Mucosa of gallbladder (tissue), 1 donor: Measurements from ENCODE around the gene EOLA1. TPM values are rescaled to one million over a fixed set of nuclear protein-coding genes. Genes with fewer than 3 reads are reported as not detected.
"Not testable (repeated sequence)": the region's sequence is repeated elsewhere in the genome, so short reads cannot be mapped to it uniquely, and the experiment has no call there.

ENCODE experiments used
- DNase-seq: peaks from one replicate; pipeline ENCODE4 v3.0.0-alpha.2; 2020; ENCODE audit warnings: low spot score
- total RNA-seq: library from RNA; stranded (reverse); gene quantifications from one replicate; pipeline ENCODE4 v1.2.1, GENCODE V29; 2021
- donor health status: DM: no; HTN: no; CAD: no.

The EOLA1 gene
- total RNA-seq, 1 donor from 2014 or later = 18.6 TPM

DNA sequence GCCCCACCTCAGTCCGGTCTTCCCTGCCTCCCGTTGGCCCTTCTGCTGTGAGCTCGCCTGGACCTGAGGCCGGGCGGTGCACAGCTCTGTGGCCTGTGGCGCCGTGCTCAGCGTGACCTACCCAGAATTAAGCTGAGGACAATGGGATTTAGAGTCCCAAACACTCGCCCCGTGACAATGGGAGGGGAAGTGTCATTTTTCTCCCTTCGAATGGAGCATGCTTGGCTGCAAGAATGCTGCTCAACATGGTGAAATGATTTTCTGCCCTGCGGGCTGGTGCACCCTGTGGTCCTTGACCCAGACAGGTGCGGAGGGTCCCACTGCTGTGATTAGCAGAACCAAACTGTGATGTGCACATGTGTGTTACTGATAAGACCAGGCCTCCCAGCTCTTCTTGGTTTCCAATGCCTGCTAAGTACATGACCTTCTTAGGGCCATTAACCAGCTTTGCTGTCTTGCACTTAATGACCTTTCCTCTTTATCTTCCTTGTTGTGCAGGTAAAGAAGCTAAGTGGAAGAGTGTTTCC lies 772 bp downstream of the EOLA1 start:
- no peak for DNase-seq

DNA sequence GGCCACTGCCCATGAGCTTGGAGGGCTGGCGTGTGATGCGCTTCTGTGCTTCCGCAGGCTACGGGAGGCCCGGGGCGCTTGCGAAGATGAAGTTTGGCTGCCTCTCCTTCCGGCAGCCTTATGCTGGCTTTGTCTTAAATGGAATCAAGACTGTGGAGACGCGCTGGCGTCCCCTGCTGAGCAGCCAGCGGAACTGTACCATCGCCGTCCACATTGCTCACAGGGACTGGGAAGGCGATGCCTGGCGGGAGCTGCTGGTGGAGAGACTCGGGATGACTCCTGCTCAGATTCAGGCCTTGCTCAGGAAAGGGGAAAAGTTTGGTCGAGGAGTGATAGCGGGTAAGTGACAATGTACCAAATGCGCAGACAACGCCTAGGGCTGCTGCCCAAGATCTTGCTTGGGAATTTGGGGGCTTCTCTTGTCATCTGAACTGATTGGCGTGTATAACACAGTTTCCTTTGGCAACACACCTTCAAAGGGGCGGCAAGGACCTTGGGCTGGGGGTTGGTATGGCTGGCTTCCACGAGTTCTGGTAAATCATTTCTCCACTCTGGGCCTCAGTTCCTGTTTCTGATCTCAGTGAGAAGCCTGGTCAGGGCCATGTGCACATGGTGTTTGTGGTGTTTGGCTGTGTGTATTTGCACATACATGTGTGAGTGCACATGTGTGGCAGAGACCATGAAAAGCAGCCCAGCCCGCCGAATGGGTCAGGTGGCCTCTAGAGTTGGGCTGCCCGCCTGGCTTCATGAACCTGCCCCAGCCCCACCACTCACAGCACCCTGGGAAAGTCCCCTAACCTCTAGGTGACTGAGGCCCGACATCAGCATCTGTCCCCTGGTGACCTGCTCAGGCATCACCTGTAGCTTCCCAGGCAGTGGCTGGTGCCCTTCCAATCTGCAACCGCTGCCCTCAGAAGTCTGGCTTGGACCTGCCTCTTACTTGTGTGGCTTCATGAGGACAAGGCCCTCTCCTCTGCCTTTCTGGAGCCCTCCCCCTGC lies 5.0 kb downstream of the EOLA1 start:
- not testable (repeated sequence) for DNase-seq

DNA sequence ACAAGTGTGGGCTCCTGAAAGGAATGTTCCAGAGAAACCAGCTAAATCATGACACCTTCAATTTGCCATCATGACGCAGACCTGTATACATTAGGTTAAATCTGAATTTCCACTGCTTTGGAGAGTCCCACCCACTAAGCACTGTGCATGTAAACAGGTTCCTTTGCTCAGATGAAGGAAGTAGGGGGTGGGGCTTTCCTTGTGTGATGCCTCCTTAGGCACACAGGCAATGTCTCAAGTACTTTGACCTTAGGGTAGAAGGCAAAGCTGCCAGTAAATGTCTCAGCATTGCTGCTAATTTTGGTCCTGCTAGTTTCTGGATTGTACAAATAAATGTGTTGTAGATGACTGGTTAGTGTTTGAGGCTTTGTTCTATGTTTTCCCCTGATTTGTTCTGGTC lies 6.2 kb downstream of the EOLA1 start:
- DNase-seq = not testable (repeated sequence)

DNA sequence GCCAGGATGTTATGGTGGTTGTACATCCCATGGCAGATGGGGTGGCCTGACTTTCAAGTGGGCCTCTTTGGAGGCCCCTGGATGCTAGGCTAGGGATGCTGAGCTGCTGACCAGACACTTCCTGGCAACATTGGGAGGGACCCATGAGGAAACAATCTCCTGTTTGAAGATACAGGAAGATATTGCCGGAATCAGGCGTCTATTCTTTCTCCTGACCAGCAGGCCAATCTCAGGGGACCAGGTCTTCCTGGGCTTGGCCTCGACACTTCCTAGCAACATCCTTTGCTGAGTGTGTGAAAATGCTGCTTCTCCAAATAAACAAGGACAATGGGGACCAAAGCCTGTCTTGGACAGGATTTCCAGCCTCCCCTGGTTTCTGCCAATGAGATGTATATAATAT lies 7.0 kb downstream of the EOLA1 start:
- not testable (repeated sequence) for DNase-seq

DNA sequence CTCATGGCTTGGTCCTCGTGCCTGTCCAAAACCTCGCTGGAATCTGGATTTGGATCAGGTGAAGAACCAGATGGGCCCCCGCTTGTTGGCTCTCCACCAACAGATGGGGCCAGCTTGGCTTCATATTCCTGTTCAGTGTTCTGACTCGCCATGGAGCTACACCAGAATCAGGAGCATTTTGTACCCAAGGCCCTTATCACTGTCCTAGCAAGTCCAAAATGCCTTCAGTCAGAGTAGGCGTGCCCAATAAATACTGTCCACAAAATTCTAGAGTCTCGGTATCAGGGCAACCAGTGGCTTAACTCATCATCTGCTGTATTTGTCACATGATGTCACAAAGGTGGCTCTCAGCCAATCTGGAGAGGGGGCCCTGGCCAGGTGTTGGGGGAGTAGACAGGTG lies 8.9 kb downstream of the EOLA1 start, which contains the start of gene HSFX3:
TSS of gene HSFX3 (minus strand) at position 224 of the 400 bp plus-strand sequence. CDS start at position 152, 72 bp downstream.
- DNase-seq = not testable (repeated sequence)

DNA sequence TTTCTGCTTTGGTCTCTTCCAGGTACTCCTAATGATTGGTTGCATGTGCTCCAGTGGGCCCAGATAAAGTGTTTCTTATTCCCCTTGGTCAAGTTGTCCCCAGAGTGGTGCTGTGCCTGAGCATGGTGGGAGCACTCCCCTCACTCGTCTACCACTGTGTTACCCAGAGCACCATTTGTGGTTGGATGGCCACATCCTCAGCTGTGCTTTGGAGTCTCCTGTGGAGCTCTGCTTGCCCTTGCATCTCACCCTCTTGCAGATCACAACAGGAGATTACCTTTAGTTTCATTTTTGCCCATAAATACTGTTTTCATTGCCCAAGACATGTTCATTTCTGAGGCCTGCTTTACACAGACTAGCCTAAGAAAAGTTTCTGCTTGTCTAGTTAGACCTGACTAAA lies 9.6 kb downstream of the EOLA1 start:
- DNase-seq = not testable (repeated sequence)

DNA sequence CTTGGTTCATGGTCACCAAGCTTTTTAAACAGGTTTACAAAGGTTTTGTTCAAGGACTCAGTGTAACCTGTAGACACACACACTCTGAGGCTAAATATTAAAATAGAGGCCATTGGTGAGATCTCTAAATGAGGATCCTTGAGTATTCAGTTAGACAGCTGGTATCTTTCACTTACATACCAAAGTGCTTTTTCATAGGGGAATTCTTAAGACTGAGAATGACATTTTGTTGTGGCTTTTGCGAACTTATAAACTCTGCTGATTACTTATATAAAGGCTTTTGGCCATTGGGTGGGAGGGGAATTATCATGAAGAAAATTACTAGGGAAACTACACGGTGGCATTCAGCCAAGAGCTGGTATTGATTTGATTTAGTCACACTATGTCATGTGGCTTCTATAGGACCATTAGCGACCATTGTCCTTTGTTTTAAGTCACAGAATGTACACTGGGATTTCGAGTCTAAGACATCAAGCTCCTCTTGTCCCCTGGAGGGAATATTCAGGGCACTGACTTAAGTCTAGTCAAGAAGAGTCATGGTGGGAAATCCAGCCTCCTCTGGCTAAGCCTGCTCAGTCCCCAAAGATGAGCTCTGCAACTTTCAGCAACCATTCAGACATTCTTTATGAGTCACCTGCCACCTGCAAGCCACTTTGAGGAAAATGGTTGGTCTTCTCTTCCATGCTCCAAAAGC lies 10.6 kb downstream of the EOLA1 start:
- DNase-seq = not testable (repeated sequence)

DNA sequence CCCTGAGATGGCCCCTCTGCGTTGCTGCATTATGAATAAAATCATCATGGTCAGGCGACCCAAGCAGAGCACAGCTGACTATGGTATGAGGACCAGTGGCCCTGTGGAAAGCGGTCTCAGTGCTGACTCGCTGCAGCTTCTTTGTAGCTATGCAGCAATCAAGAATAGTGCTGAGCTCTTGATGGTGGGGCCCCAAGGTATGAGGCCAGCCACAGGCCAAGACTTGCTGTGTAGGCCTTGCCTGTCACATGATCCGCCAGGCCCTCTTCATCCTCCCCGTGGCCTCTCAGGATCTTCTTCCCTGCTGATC lies 11.1 kb downstream of the EOLA1 start:
- DNase-seq = not testable (repeated sequence)

DNA sequence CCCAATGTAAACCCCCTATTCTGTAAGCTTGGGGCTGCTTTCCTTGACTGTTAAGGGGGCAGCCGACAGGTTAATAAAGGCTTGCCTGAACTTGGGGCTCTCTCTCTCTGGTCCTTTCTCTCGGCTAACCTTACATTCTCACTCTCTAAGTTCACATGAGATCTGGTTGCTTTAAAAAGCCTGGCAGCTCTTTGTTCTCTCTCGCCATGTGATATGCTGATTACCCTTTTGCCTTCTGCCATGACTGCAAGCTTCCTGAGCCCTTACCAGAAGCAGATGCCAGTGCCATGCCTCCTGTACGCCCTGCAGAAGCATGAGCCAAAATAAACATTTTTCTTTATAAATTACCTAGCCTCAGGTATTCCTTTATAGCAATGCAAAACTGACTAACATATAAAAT lies 14.4 kb downstream of the EOLA1 start:
- DNase-seq = not testable (repeated sequence)

DNA sequence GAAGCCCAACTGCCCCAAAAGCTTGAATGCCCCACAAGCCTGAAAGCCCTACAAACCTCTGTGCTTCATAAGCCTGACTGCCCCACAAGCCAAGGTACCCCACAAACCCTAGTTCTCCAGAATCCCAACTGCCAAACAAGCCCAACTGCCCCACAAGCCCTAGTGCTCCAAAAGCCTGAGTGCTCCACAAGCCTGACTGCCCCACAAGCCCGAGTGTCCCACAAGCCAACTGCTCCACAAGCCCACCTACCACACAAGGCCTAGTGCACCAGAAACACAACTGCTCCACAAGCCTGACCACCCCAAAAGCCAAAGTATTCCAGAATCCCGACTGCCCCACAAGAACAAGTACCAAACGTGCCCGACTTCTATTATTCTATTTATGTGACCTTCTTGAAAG lies 22.5 kb downstream of the EOLA1 start:
- DNase-seq = no peak

DNA sequence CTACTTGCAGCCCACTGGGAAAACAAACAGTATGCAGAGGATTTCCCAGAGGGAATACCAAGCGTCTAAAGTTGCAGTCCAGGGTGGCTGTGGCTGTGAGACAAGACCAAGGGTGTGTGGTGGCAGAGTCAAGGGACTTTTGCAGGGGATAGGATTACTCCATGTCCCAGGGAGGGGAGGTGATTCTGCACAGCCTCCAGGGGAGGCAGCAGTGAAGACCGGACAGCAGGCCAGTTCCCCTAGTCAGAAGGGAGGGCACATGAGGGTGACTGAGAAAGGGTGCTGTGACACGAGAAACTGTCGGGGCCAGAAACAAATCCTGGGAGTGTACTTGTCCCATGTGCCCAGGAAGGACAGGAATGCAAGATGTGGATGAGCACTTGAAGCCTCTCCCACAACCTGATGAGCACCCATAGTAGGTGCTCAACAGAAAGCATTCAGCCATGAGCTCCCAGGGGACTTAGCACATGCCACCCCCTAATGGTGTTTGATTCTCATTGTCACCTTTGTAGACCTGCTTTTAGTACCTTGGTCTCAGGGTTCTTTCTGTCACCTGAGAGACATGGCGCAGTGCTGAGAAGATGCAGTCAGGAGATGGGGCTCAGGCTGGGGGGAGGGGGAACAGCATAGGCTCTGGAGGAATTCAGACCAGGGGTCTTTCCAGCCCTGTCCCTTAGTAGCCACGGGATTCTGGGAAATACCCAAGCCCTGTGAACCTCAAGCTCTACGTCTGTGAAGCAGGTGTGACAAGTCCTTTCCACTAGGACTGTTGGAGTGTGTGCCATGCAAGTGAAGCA lies 27.0 kb downstream of the EOLA1 start:
- no peak for DNase-seq

DNA sequence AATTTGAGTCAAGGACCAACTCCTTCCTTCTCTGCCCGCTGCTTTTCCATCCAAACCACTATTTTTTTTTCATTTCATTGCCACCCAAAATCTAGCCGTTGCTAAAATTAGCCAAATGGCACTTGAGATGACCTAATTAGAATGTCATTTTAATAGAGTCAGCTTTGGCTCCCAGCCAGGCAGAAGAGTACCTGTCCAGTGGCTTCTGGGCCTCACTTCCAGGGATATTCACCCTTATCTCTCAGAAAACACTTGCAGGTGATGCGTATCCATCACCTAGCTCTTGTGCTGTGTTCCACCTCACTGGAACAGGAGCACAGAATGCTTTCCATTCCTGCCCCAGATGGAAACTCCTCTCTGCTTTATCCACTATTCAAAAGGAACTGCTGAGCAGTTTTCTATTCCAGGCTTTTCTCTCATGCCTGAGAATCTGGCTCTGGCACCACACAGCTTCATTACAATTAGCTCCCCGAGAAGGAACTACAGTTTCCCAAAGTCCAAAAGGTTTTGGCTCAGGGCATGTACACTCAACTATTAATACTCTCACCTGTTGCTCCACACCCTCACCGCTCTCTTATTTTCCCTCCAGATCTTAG lies 28.0 kb downstream of the EOLA1 start:
- no peak for DNase-seq

DNA sequence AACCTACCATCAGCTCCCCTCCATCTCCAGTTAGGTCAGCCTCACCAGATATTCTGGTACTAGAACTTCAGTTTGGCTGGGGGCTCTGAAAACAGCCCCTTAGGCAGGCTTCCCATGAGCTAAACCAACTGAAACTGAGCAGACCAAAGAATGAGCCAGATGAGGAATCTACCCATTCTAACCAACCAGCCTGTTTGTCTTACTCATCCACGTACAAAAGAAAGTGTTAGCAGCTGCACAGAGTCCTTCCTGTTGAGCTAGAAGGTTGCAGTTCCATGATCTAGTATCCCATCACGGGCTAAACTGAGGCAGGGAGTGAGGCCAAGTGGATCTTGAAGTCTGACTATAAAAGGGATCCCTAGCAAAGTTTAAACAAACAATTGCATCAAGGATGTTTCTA lies 29.0 kb downstream of the EOLA1 start:
- no peak for DNase-seq

DNA sequence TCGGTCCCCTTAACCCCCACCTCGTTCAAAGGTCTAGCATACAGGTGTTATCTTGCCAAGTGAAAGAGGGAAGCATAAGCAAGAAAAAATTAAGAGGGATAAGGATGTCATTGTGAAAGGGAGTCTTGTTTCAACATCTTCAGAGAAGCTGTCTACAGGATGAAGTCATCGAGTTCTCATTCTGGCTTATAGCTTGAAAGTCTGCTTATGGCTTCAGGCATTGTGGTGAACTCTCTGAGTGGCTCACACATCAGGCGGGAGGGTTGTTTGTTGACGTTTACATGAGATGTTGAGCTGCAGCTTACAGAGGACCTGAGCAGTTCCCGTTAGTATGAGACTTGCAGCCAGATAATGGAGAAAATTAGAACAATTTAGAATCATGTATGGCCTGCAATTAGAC lies 29.9 kb downstream of the EOLA1 start:
- no peak for DNase-seq

DNA sequence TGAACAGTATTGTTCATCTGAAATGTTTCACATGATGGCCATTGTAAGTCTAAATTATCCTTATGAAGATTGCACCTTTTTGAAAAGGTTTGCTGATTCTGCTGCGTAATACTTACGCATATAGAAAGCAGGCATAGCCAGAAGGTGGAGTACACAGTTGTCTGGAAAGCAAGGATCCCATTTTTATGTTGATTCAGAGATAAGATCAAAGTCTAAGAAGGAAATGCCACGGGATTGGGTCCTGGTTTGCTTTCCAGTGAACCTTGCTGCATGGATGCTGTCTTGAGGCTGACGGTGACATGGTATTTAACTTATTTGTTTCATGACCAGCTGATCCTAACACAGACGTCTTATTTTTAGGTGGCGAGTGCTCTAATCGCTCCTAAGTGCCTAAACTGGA lies 31.0 kb downstream of the EOLA1 start:
- no peak for DNase-seq

DNA sequence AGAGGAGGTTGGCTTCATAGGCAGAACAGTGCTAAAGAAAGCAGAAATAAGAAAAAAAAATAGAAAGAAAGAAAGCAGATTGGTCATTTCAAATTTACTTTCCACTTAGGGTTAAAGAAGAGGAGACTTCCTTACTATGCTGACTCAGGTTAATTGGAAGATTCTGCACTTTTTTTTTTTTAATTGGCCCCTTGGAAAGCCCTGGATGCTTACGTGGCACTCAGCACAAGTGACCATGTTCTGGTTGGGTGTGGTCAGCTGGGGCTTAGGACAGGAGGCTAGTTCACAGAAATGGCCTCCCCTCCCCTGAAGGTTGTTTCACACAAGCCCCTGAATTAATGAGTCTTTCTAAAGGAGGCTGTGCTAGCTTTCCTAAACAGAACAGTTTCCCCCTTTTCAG lies 31.9 kb downstream of the EOLA1 start:
- DNase-seq = no peak

DNA sequence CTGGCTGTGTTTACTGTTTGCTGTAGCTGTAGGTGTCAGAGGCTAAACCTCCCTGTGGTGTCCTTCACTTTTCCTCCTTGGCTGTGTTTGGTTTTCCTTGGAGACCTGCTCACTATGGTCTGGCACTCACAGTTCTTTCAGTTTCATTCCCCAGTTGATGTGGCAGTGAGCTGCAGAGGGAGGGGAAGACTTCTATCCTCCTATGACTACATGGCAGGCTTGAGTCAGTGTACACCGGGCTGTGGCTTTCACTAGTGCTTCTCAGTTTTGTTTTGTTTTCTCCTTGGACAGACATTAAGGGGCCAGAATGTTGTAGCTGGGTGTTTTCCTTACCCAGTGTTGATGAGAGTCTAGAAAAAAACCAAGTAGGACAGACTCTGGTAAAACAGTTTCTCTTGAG lies 32.6 kb downstream of the EOLA1 start:
- DNase-seq = not testable (repeated sequence)

DNA sequence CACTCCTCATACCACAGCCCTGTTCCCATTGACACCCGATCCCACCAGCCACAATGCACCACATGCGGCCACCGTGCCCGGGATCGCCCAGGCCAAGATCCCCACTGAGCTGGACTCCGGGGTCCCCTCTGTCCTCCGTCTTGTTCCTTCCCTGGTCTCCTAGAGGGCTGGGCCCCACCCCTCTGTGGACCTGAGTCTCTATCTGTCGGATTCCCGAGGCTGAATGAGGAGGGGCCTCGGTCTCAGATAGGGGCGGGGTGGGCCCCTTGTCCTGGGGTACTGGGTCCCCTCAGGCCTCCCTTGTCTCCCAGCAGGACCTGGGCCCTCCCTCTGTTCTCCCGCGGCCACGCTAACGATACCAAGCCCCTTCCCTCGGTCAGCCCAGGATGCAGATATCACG lies 44.8 kb downstream of the EOLA1 start:
- not testable (repeated sequence) for DNase-seq

DNA sequence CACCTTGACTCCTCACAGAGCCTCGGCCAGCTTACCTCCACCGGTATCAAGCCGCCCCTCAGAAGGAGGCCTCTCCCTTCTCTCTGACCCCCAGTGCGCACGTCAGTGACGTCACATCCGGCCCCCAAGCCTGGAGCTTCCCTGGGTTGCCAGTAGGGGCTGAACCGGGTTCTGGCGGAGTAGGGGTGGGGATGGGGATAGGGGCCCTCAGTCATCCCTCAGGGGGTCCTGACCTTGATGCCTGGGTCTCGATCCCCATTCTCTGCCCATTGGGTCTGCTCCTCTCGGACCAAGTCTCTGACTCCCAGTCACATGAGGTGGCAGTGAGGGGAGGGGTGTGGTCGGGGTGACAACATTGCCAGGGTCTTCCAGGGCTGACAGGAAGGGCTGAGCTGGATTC lies 46.5 kb downstream of the EOLA1 start, which contains the start of gene MAGEA9B:
TSS of gene MAGEA9B (minus strand) at position 101 of the 400 bp plus-strand sequence. CDS start 4,280 bp downstream, outside the sequence.
- DNase-seq = not testable (repeated sequence)

DNA sequence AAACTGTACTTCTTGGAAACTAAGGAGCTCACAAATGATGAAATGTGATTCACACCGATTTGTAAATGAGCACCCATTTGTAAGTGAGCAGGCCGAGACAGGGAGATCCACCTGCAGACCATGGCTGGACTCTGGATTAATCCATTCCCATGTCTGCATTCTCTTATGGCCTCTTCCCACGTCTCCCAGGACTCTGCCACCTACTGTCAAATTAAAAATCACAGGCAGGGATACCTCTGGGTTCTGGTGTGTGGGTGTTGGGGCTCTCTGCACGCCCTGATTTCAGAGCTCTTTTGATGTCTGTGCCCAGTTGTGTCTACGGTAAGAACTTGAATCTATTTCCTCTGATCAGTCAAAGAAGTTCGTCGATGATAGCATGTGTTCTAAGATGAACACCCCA lies 50.2 kb downstream of the EOLA1 start:
- not testable (repeated sequence) for DNase-seq

DNA sequence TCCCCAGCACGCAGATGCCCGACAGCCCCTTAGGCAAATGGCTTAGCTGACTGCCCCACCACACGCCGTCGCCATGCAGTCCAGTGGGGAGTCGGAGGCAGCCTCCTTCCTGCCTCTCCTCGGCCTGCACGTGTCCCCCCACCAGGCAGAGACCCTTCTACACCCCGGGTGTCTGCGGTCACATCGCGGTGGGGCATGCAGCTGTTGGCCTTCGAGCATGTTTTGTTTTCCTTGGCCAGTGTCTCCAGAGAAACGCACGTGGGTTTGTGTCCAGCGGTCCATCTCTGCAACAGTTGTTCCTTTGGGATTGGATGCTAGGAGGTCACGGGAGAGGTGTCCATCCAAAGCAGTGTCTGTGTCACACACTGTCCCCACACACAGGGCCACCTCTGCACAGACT lies 54.4 kb downstream of the EOLA1 start, which contains the start of gene HSFX2:
TSS of gene HSFX2 (minus strand) at position 101 of the 400 bp plus-strand sequence. CDS start 614 bp downstream, outside the sequence.
- DNase-seq = not testable (repeated sequence)
